KBM-7 (cell line): ENCODE results near the gene ZG16B.

ENCODE experiments used
- DNase-seq: peaks from one replicate; pipeline ENCODE4 v3.0.0-alpha.2; 2015
- in situ Hi-C: fragments of 300-500 bp; cut with MboI; formaldehyde crosslinking; loops from 2 replicates; pipeline ENCODE4 v1.14.3; 2020; ENCODE audit warnings: low sequenced_read_pairs, low pct_unique_long_range_greater_than_20kb, mixed read lengths

ZG16B gene

GRCh38 chr16:2857451-2858244 is 27.5 kb downstream of the ZG16B start, which contains the start of gene PRSS22:
Gene PRSS22 (minus strand): TSS chr16:2858170. CDS start chr16:2858104, 66 bp downstream.
- in situ Hi-C loops, result no loop called here
- DNase-seq, result no peak

- in situ Hi-C loops, result no loop called here
Measured at GRCh38 chr16:2858245-2859025, 28.3 kb downstream of the ZG16B start.

GRCh38 chr16:2859686-2860265 is 29.7 kb downstream of the ZG16B start:
- no peak for DNase-seq
- in situ Hi-C loops, result no loop called here

More at GRCh38 chr16:2858245-2859025, 28.3 kb downstream of the ZG16B start:
- DNase-seq, result no peak

- in situ Hi-C loops, result no loop called here
- no peak for DNase-seq
Measured at GRCh38 chr16:2860826-2861567, 30.9 kb downstream of the ZG16B start.

GRCh38 chr16:2865651-2866050 is 35.5 kb downstream of the ZG16B start:
- in situ Hi-C loops, result no loop called here
- no peak for DNase-seq

GRCh38 chr16:2866431-2866830 is 36.3 kb downstream of the ZG16B start:
- in situ Hi-C loops, result no loop called here
- no peak for DNase-seq

GRCh38 chr16:2867661-2867986 is 37.5 kb downstream of the ZG16B start:
- in situ Hi-C loops, result no loop called here
- DNase-seq, result no peak

GRCh38 chr16:2867987-2868789 is 38.1 kb downstream of the ZG16B start:
- DNase-seq, result peak; percentile 99
- in situ Hi-C loops, result no loop called here

- no peak for DNase-seq
- in situ Hi-C loops, result no loop called here
Measured at GRCh38 chr16:2871926-2872325, 41.8 kb downstream of the ZG16B start.

- in situ Hi-C loops, result no loop called here
- DNase-seq, result no peak
Measured at GRCh38 chr16:2874032-2874911, 44.2 kb downstream of the ZG16B start.

GRCh38 chr16:2874912-2875362 is 44.8 kb downstream of the ZG16B start:
- DNase-seq, result peak; percentile 89
- in situ Hi-C loops, result no loop called here

GRCh38 chr16:2879854-2880508 is 49.9 kb downstream of the ZG16B start:
- in situ Hi-C loops, result no loop called here
- DNase-seq, result no peak
